Brain microvascular endothelial cell (primary cell): ENCODE results near the gene PPP2R3C.
"Not testable (repeated sequence)": the region's sequence is repeated elsewhere in the genome, so short reads cannot be mapped to it uniquely, and the experiment has no call there.

Experiments
- DNase-seq: peaks from one replicate; pipeline ENCODE4 v3.0.0-alpha.2; 2020
- H3K27ac ChIP-seq: fragments of 250-450 bp; sonication (Bioruptor Pico); 2 replicates; pipeline ENCODE4 v1.5.1; 2020; ENCODE audit warnings: mild to moderate bottlenecking, moderate library complexity
- H3K27me3 ChIP-seq: fragments of 250-450 bp; sonication (Bioruptor Pico); replicated peaks from 2 replicates; pipeline ENCODE4 v1.5.1; 2020; ENCODE audit warnings: mild to moderate bottlenecking
- H3K36me3 ChIP-seq: fragments of 250-450 bp; sonication (Bioruptor Pico); replicated peaks from 2 replicates; pipeline ENCODE4 v1.5.1; 2020; ENCODE audit warnings: mild to moderate bottlenecking
- H3K4me3 ChIP-seq: 2 replicates; pipeline ENCODE4 v1.5.1; 2011; ENCODE audit warnings: low read depth, mild to moderate bottlenecking, control low read depth, low read length, moderate library complexity
- CTCF ChIP-seq: IDR thresholded peaks from 2 replicates; pipeline ENCODE4 v1.5.1; 2011; ENCODE audit warnings: low read depth, mild to moderate bottlenecking, moderate library complexity, low read length, control low read depth, inconsistent platforms; ENCODE audit errors: missing control alignments
- in situ Hi-C: cut with HindIII; loops from 2 replicates; pipeline ENCODE4 v1.10.0; 2017; ENCODE audit warnings: low sequenced_read_pairs, low pct_ligation_motif_present

Gene PPP2R3C

GRCh38 chr14:35068238-35069012 is 53.4 kb downstream of the PPP2R3C start:
- no peak for TF ChIP-seq CTCF
- no peak overlapping the region for H3K27ac ChIP-seq
- H3K36me3 ChIP-seq, result peaks cover 3% of the 10 kb centered on the region
- H3K4me3 ChIP-seq, result no peak overlapping the region
- no peaks in the 10 kb centered on the region for H3K27me3 ChIP-seq
- no peak for DNase-seq
- in situ Hi-C loops, result no loop called here

- H3K36me3 ChIP-seq, in situ Hi-C loops, H3K4me3 ChIP-seq, H3K27me3 ChIP-seq, H3K27ac ChIP-seq, DNase-seq: not testable (repeated sequence)
Observed at GRCh38 chr14:35065731-35066130, 56.1 kb downstream of the PPP2R3C start.

- in situ Hi-C loops, DNase-seq, H3K27me3 ChIP-seq, H3K27ac ChIP-seq, H3K4me3 ChIP-seq: not testable (repeated sequence)
- peaks cover 19% of the 10 kb centered on the region for H3K36me3 ChIP-seq
Observed at GRCh38 chr14:35061113-35061791, 60.5 kb downstream of the PPP2R3C start.

- no peak for TF ChIP-seq CTCF
Observed at GRCh38 chr14:35052637-35053036, 69.2 kb downstream of the PPP2R3C start.

GRCh38 chr14:35051796-35052195 is 70.0 kb downstream of the PPP2R3C start:
- Histone ChIP-seq H3K4me3 (no peak overlapping the region), H3K27ac (peak overlapping the region; percentile 25), H3K36me3 (peaks cover 18% of the 10 kb centered on the region), H3K27me3 (no peaks in the 10 kb centered on the region)
- DNase-seq, result peak; percentile 5
- no peak for TF ChIP-seq CTCF
- in situ Hi-C loops, result no loop called here

More at GRCh38 chr14:35052637-35053036, 69.2 kb downstream of the PPP2R3C start:
- H3K27me3 ChIP-seq, result no peaks in the 10 kb centered on the region
- no peak overlapping the region for H3K27ac ChIP-seq
- DNase-seq, result no peak
- H3K36me3 ChIP-seq, result peaks cover 18% of the 10 kb centered on the region
- H3K4me3 ChIP-seq, result no peak overlapping the region
- in situ Hi-C loops, result no loop called here

- H3K27me3 ChIP-seq, result no peaks in the 10 kb centered on the region
- peak; percentile 60 for DNase-seq
- in situ Hi-C loops, result no loop called here
- H3K4me3 ChIP-seq, result no peak overlapping the region
- H3K27ac ChIP-seq, result peak overlapping the region; percentile 25
- TF ChIP-seq CTCF, result no peak
- peaks cover 14% of the 10 kb centered on the region for H3K36me3 ChIP-seq
Observed at GRCh38 chr14:35050652-35051051, 71.1 kb downstream of the PPP2R3C start.
